Measurements from ENCODE around the gene KANSL1. TPM values are rescaled to one million over a fixed set of nuclear protein-coding genes. Genes with fewer than 3 reads are reported as not detected.
"Not testable (repeated sequence)": the region's sequence is repeated elsewhere in the genome, so short reads cannot be mapped to it uniquely, and the experiment has no call there.

Gene KANSL1
- total RNA-seq, 1 donor from 2014 or later, result 121 TPM

DNA sequence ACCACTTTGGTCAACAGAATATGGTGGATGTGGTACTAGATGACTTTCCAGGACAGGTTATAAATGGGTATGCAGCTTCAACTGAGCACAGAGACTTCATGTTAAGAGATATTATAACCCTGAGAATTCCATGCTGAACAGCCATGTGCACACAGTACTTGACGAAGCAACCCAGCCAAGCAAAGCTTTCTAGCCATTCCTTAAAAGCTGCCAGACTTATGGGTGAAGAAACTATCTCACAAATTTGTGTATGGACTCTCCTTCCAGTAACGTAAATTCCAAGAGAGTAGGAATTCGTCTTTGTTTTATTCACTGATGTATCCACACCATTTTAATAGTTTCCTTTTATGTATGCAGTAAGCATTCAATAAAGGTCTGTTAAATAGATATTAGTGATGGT lies 76.1 kb downstream of the KANSL1 start:
- Mint-ChIP-seq H3K4me1 (peaks cover 64% of the 10 kb centered on the region), H3K27ac (ENCODE audit: unreplicated experiment) (peak overlapping the region; percentile 32), H3K36me3 (ENCODE audit: low read depth) (peaks cover 3% of the 10 kb centered on the region), H3K27me3 (ENCODE audit: low read depth) (no peaks in the 10 kb centered on the region), H3K9me3 (no peaks in the 10 kb centered on the region), H3K4me3 (no peak overlapping the region)
- TF ChIP-seq, protein P1, sequence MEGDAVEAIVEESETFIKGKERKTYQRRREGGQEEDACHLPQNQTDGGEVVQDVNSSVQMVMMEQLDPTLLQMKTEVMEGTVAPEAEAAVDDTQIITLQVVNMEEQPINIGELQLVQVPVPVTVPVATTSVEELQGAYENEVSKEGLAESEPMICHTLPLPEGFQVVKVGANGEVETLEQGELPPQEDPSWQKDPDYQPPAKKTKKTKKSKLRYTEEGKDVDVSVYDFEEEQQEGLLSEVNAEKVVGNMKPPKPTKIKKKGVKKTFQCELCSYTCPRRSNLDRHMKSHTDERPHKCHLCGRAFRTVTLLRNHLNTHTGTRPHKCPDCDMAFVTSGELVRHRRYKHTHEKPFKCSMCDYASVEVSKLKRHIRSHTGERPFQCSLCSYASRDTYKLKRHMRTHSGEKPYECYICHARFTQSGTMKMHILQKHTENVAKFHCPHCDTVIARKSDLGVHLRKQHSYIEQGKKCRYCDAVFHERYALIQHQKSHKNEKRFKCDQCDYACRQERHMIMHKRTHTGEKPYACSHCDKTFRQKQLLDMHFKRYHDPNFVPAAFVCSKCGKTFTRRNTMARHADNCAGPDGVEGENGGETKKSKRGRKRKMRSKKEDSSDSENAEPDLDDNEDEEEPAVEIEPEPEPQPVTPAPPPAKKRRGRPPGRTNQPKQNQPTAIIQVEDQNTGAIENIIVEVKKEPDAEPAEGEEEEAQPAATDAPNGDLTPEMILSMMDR (conservative IDR thresholded peaks at IDR 0.05), result no peak
- no peak for DNase-seq (ENCODE audit: low read depth, low spot score)

DNA sequence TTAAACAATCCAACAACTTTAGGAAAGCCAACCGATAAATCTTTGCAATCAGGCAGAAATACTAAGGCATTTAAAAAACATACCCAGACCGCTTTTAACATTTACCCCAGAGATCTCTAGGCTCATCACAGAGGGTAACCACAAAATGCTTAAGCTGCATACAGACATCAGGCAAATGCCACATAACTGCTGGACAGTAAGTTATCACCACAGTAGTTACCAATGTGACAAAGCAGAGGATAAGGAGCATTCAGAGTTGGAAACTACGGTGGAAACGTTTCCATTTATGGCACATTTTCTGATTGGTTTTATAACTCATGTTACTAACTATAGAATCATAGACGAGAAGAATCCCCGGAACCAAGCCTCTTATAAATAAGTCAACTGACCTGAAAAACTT lies 77.5 kb downstream of the KANSL1 start:
- Mint-ChIP-seq H3K36me3 (ENCODE audit: low read depth) (peaks cover 3% of the 10 kb centered on the region), H3K4me3 (no peak overlapping the region), H3K9me3 (no peaks in the 10 kb centered on the region), H3K27me3 (ENCODE audit: low read depth) (no peaks in the 10 kb centered on the region), H3K4me1 (peaks cover 59% of the 10 kb centered on the region), H3K27ac (ENCODE audit: unreplicated experiment) (no peak overlapping the region)
- no peak for DNase-seq (ENCODE audit: low read depth, low spot score)
- TF ChIP-seq, protein P1 (conservative IDR thresholded peaks at IDR 0.05), result no peak

DNA sequence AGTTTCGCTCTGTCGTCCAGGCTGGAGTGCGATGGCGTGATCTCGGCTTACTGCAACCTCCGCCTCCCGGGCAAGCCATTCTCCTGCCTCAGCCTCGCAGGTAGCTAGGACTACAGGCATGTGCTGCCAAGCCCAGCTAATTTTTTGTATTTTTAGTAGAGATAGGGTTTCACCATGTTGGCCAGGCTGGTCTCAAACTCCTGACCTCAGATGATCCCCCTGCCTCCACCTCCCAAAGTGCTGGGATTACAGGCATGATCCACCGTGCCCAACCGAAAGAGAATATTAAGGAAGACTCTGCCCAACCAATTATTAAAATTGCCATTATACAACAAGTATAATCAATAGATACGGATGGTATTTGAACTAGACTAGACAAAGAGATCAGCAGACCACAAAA lies 82.0 kb downstream of the KANSL1 start:
- H3K27me3 Mint-ChIP-seq (ENCODE audit: low read depth); H3K9me3 Mint-ChIP-seq; H3K27ac Mint-ChIP-seq (ENCODE audit: unreplicated experiment); H3K36me3 Mint-ChIP-seq (ENCODE audit: low read depth); H3K4me3 Mint-ChIP-seq; DNase-seq (ENCODE audit: low read depth, low spot score): not testable (repeated sequence)
- peaks cover 67% of the 10 kb centered on the region for H3K4me1 Mint-ChIP-seq

DNA sequence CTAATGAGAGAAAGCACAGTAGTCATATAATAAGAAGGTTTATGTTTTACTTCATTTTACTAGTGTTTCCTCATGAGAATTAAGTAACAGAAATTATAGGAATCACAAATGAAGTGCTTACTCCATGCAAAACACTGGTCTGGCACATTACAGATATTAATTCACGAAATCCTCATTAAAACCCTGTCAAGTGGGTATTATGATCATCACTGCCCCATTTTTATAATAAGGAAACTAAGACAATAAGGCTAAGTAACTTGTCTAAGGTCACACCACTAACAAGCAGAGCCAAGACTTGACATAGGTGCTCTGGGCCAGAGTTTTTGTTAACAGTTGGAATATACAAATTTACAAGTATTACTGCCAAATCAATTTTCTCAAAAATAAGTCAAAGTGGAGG lies 83.0 kb downstream of the KANSL1 start:
- Mint-ChIP-seq H3K27ac (ENCODE audit: unreplicated experiment) (no peak overlapping the region), H3K4me3 (no peak overlapping the region), H3K4me1 (peaks cover 63% of the 10 kb centered on the region), H3K27me3 (ENCODE audit: low read depth) (no peaks in the 10 kb centered on the region), H3K36me3 (ENCODE audit: low read depth) (peaks cover 3% of the 10 kb centered on the region), H3K9me3 (no peaks in the 10 kb centered on the region)
- TF ChIP-seq, protein P1 (conservative IDR thresholded peaks at IDR 0.05), result no peak
- DNase-seq (ENCODE audit: low read depth, low spot score), result no peak

DNA sequence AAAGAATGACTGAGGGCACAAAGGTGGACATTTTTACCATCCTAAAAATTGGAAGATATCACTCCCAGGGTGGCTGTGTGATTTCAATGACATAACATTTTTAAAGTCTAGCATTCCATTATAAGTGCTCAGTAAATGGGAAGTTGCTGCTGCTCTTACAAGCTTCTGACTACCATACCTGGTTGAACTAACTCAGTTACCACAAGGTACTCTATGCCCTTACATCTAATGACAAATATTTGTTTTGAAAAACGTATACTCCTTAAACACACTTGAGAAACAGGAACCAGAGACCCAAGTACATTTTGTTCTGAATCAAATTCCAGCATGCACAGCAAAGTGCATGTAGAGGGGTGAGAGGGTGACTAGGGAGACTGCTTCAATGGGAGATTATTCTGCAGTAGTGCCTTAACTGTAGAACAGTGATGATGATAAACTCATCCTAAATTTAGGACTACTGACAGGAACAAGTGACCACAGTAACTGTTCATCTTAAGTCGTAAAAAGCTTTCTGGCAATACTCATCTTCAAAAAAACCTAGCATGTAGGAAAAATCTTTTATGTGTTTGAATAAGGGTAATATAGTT lies 83.5 kb downstream of the KANSL1 start:
- Mint-ChIP-seq H3K36me3 (ENCODE audit: low read depth) (peaks cover 3% of the 10 kb centered on the region), H3K4me3 (no peak overlapping the region), H3K4me1 (peaks cover 62% of the 10 kb centered on the region), H3K27me3 (ENCODE audit: low read depth) (no peaks in the 10 kb centered on the region), H3K9me3 (no peaks in the 10 kb centered on the region), H3K27ac (ENCODE audit: unreplicated experiment) (no peak overlapping the region)
- no peak for DNase-seq (ENCODE audit: low read depth, low spot score)
- TF ChIP-seq, protein P1 (conservative IDR thresholded peaks at IDR 0.05), result no peak

DNA sequence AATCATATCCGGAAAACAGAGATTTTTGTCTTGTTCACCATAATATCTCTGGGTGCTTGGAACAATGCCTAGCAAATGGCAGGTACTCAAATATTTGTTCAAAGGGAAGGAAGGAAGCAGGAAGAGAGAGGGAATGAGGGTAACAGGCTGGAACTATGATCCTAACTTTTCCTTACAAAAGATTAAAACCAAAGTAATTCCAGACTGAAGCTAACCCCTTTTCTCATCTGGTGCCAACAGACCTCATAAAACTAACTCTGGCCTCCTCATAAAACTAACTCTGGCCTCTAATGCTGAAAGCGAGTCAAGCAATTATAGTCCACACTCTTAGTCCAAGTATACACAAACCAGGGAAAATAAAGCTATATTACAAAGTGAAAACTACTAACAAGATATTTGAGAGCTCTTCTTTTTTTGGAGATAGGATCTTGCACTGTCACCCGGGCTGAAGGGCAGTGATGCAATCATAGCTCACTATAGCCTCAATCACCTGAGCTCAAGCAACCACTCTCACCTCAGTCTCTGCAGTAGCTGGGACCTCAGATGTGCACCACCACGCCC lies 84.6 kb downstream of the KANSL1 start:
- Mint-ChIP-seq H3K36me3 (ENCODE audit: low read depth) (peaks cover 3% of the 10 kb centered on the region), H3K27ac (ENCODE audit: unreplicated experiment) (no peak overlapping the region), H3K4me1 (peaks cover 63% of the 10 kb centered on the region)

More for the DNA sequence above, 84.6 kb downstream of the KANSL1 start:
- no peaks in the 10 kb centered on the region for H3K27me3 Mint-ChIP-seq (ENCODE audit: low read depth)
- H3K9me3 Mint-ChIP-seq, result no peaks in the 10 kb centered on the region
- no peak for DNase-seq (ENCODE audit: low read depth, low spot score)
- no peak overlapping the region for H3K4me3 Mint-ChIP-seq
- TF ChIP-seq, protein P1 (conservative IDR thresholded peaks at IDR 0.05), result no peak

All from neural crest cell (in vitro differentiated cells).